Measurements from ENCODE around the gene DNAJC1. TPM values are rescaled to one million over a fixed set of nuclear protein-coding genes. Genes with fewer than 3 reads are reported as not detected.
A peak's percentile ranks its signal among the peaks of the same experiment; 100 is the strongest.

Gene DNAJC1
- total RNA-seq, 1 donor from 2014 or later = 22.8 TPM

- no peak overlapping the region for H3K4me3 ChIP-seq (ENCODE audit: low read depth, low read length)
- no peak for TF ChIP-seq CTCF (conservative IDR thresholded peaks at IDR 0.05; ENCODE audit: low read depth, low read length)
- no peak for DNase-seq (ENCODE audit: low read depth)
Measured at GRCh38 chr10:22005763-22006162, 2.2 kb upstream of the DNAJC1 start.

- TF ChIP-seq CTCF (conservative IDR thresholded peaks at IDR 0.05; ENCODE audit: low read depth, low read length) = no peak
- peak overlapping the region; percentile 74 for H3K4me3 ChIP-seq (ENCODE audit: low read depth, low read length)
- no peak for DNase-seq (ENCODE audit: low read depth)
Measured at GRCh38 chr10:22003964-22004281, 393 bp upstream of the DNAJC1 start.

GRCh38 chr10:22002591-22003176 lies 846 bp downstream of the DNAJC1 start:
- no peak for TF ChIP-seq CTCF (conservative IDR thresholded peaks at IDR 0.05; ENCODE audit: low read depth, low read length)
- no peak for DNase-seq (ENCODE audit: low read depth)
- peak overlapping the region; percentile 74 for H3K4me3 ChIP-seq (ENCODE audit: low read depth, low read length)

- no peak overlapping the region for H3K4me3 ChIP-seq (ENCODE audit: low read depth, low read length)
- no peak for DNase-seq (ENCODE audit: low read depth)
- TF ChIP-seq CTCF (conservative IDR thresholded peaks at IDR 0.05; ENCODE audit: low read depth, low read length) = no peak
Measured at GRCh38 chr10:21995557-21995956, 8.0 kb downstream of the DNAJC1 start.

- no peak overlapping the region for H3K4me3 ChIP-seq (ENCODE audit: low read depth, low read length)
- DNase-seq (ENCODE audit: low read depth) = no peak
- peak; percentile 51 for TF ChIP-seq CTCF (conservative IDR thresholded peaks at IDR 0.05; ENCODE audit: low read depth, low read length)
Measured at GRCh38 chr10:21993360-21994001, 10.0 kb downstream of the DNAJC1 start.

GRCh38 chr10:21991785-21992184 lies 11.7 kb downstream of the DNAJC1 start:
- no peak overlapping the region for H3K4me3 ChIP-seq (ENCODE audit: low read depth, low read length)
- TF ChIP-seq CTCF (conservative IDR thresholded peaks at IDR 0.05; ENCODE audit: low read depth, low read length) = no peak
- no peak for DNase-seq (ENCODE audit: low read depth)

GRCh38 chr10:21990449-21990848 lies 13.1 kb downstream of the DNAJC1 start:
- TF ChIP-seq CTCF (conservative IDR thresholded peaks at IDR 0.05; ENCODE audit: low read depth, low read length) = no peak
- H3K4me3 ChIP-seq (ENCODE audit: low read depth, low read length) = no peak overlapping the region
- DNase-seq (ENCODE audit: low read depth) = no peak

Data from epithelial cell of proximal tubule (primary cell).